WTC11 (cell line): ENCODE results near the gene CRACR2B. TPM values are rescaled to one million over a fixed set of nuclear protein-coding genes. Genes with fewer than 3 reads are reported as not detected.

Experiments used
- ATAC-seq: fragments of 200-7000 bp; cut with Tn5 transposase; 2 replicates; pipeline ENCODE4 v1.10.0; 2021; ENCODE audit warnings: mild to moderate bottlenecking, moderate library complexity
- CTCF ChIA-PET: fragments of 300-600 bp; sonication (Branson Sonifier 250); formaldehyde crosslinking; loops from one replicate; lab custom pipeline; 2021; ENCODE audit warnings: antibody characterized with exemption; lab: Charles Lee
- POLR2A ChIA-PET: fragments of 350-600 bp; sonication (Branson Sonifier 250); formaldehyde crosslinking; loops from one replicate; lab custom pipeline; 2021; ENCODE audit warnings: antibody characterized with exemption; lab: Charles Lee
- DNase-seq: peaks from one replicate; pipeline ENCODE4 v3.0.0; 2021; ENCODE audit warnings: low spot score
- H3K27ac Mint-ChIP-seq: 2 replicates; pipeline ENCODE4 v1.8.0; 2021; ENCODE audit warnings: mixed read lengths
- H3K27me3 Mint-ChIP-seq: 2 replicates; pipeline ENCODE4 v1.8.0; 2021; ENCODE audit warnings: low read depth, mild to moderate bottlenecking, moderate library complexity, mixed read lengths
- H3K36me3 Mint-ChIP-seq: 2 replicates; pipeline ENCODE4 v1.8.0; 2021; ENCODE audit warnings: mixed read lengths
- H3K4me1 Mint-ChIP-seq: 2 replicates; pipeline ENCODE4 v1.8.0; 2022; ENCODE audit warnings: mixed read lengths
- H3K4me3 Mint-ChIP-seq: 2 replicates; pipeline ENCODE4 v1.8.0; 2021; ENCODE audit warnings: mild to moderate bottlenecking, moderate library complexity, mixed read lengths
- H3K9me3 Mint-ChIP-seq: 2 replicates; pipeline ENCODE4 v1.8.0; 2021; ENCODE audit warnings: mixed read lengths
- ATF1 ChIP-seq: sonication (generic); formaldehyde crosslinking; IDR thresholded peaks from 2 replicates; pipeline ENCODE4 v1.8.1; 2023; ENCODE audit warnings: mild to moderate bottlenecking, moderate library complexity, missing genetic modification reagents
- E2F4 ChIP-seq: sonication (generic); formaldehyde crosslinking; IDR thresholded peaks from 2 replicates; pipeline ENCODE4 v1.8.1; 2022; ENCODE audit warnings: low read depth, mild to moderate bottlenecking, moderate library complexity, missing genetic modification reagents, borderline replicate concordance
- EMX1 ChIP-seq: fragments of 250-450 bp; sonication (Bioruptor Pico); IDR thresholded peaks from 2 replicates; pipeline ENCODE4 v1.8.0; 2021; ENCODE audit warnings: mild to moderate bottlenecking
- HMGA2 ChIP-seq: fragments of 250-450 bp; sonication (Bioruptor Pico); IDR thresholded peaks from 2 replicates; pipeline ENCODE4 v1.4.0; 2021; ENCODE audit warnings: mild to moderate bottlenecking, moderate library complexity
- JAZF1 ChIP-seq: fragments of 250-450 bp; sonication (Bioruptor Pico); IDR thresholded peaks from 2 replicates; pipeline ENCODE4 v1.9.0; 2021; ENCODE audit warnings: moderate library complexity, mild to moderate bottlenecking, inconsistent platforms
- MXD4 ChIP-seq: fragments of 250-450 bp; sonication (Bioruptor Pico); IDR thresholded peaks from 2 replicates; pipeline ENCODE4 v1.8.0; 2021; ENCODE audit warnings: mild to moderate bottlenecking, moderate library complexity, borderline replicate concordance
- MYBL2 ChIP-seq: sonication (generic); formaldehyde crosslinking; IDR thresholded peaks from 2 replicates; pipeline ENCODE4 v1.8.1; 2023; ENCODE audit warnings: mild to moderate bottlenecking, moderate library complexity, missing genetic modification reagents
- NFE2L1 ChIP-seq: sonication (generic); formaldehyde crosslinking; IDR thresholded peaks from 2 replicates; pipeline ENCODE4 v1.8.1; 2023; ENCODE audit warnings: missing genetic modification reagents
- PREB ChIP-seq: sonication (generic); formaldehyde crosslinking; IDR thresholded peaks from 2 replicates; pipeline ENCODE4 v1.8.1; 2022; ENCODE audit warnings: mild to moderate bottlenecking, missing genetic modification reagents, moderate library complexity, borderline replicate concordance
- PRRX2 ChIP-seq: fragments of 250-450 bp; sonication (Bioruptor Pico); IDR thresholded peaks from 2 replicates; pipeline ENCODE4 v1.8.0; 2021; ENCODE audit warnings: mild to moderate bottlenecking
- RELA ChIP-seq: sonication (generic); formaldehyde crosslinking; IDR thresholded peaks from 2 replicates; pipeline ENCODE4 v1.8.1; 2022; ENCODE audit warnings: missing genetic modification reagents, mild to moderate bottlenecking, borderline replicate concordance
- RORB ChIP-seq: fragments of 250-450 bp; sonication (Bioruptor Pico); IDR thresholded peaks from 2 replicates; pipeline ENCODE4 v1.9.0; 2021; ENCODE audit warnings: mild to moderate bottlenecking
- SOX15 ChIP-seq: fragments of 250-450 bp; sonication (Bioruptor Pico); IDR thresholded peaks from 2 replicates; pipeline ENCODE4 v1.9.0; 2021; ENCODE audit warnings: mild to moderate bottlenecking
- TCF7 ChIP-seq: sonication (generic); formaldehyde crosslinking; IDR thresholded peaks from 2 replicates; pipeline ENCODE4 v1.8.0; 2022; ENCODE audit warnings: mild to moderate bottlenecking, low read depth, missing genetic modification reagents, moderate library complexity
- TEAD1 ChIP-seq: sonication (generic); formaldehyde crosslinking; IDR thresholded peaks from 2 replicates; pipeline ENCODE4 v1.8.0; 2022; ENCODE audit warnings: mild to moderate bottlenecking, missing genetic modification reagents
- ZNF121 ChIP-seq: sonication (generic); formaldehyde crosslinking; IDR thresholded peaks from 2 replicates; pipeline ENCODE4 v1.8.0; 2023; ENCODE audit warnings: missing genetic modification reagents
- ZNF232 ChIP-seq: sonication (generic); formaldehyde crosslinking; IDR thresholded peaks from 2 replicates; pipeline ENCODE4 v1.8.0; 2022; ENCODE audit warnings: mild to moderate bottlenecking, missing genetic modification reagents
- ZNF263 ChIP-seq: sonication (generic); formaldehyde crosslinking; IDR thresholded peaks from 2 replicates; pipeline ENCODE4 v1.8.1; 2022; ENCODE audit warnings: low read depth, mild to moderate bottlenecking, moderate library complexity, missing genetic modification reagents
- ZNF396 ChIP-seq: fragments of 250-450 bp; sonication (Bioruptor Pico); IDR thresholded peaks from 2 replicates; pipeline ENCODE4 v1.8.0; 2021; ENCODE audit warnings: mild to moderate bottlenecking, moderate library complexity, borderline replicate concordance
- ZNF416 ChIP-seq: fragments of 250-450 bp; sonication (Bioruptor Pico); IDR thresholded peaks from 2 replicates; pipeline ENCODE4 v1.9.0; 2021; ENCODE audit warnings: mild to moderate bottlenecking, inconsistent platforms
- ZNF671 ChIP-seq: fragments of 250-450 bp; sonication (Bioruptor Pico); IDR thresholded peaks from 2 replicates; pipeline ENCODE4 v1.8.0; 2021; ENCODE audit warnings: mild to moderate bottlenecking
- ZSCAN18 ChIP-seq: fragments of 250-450 bp; sonication (Bioruptor Pico); IDR thresholded peaks from 2 replicates; pipeline ENCODE4 v2.1.2; 2022; ENCODE audit warnings: mild to moderate bottlenecking, moderate library complexity
- total RNA-seq: library from RNA; stranded (reverse); gene quantifications from 3 replicates; pipeline ENCODE4 v1.2.3, GENCODE V29; 2021
- TF ChIP-seq, protein P1 (sequence below): sonication (generic); formaldehyde crosslinking; IDR thresholded peaks from 2 replicates; pipeline ENCODE4 v1.8.1; 2023; ENCODE audit warnings: mild to moderate bottlenecking, missing genetic modification reagents, moderate library complexity
- TF ChIP-seq, protein P2 (sequence below): fragments of 250-450 bp; sonication (Bioruptor Pico); IDR thresholded peaks from 2 replicates; pipeline ENCODE4 v1.9.0; 2021; ENCODE audit warnings: mild to moderate bottlenecking
- TF ChIP-seq, protein P3 (sequence below): sonication (generic); formaldehyde crosslinking; IDR thresholded peaks from 2 replicates; pipeline ENCODE4 v1.8.1; 2022; ENCODE audit warnings: mild to moderate bottlenecking, moderate library complexity, missing genetic modification reagents
- TF ChIP-seq, protein P4 (sequence below): sonication (generic); formaldehyde crosslinking; IDR thresholded peaks from 2 replicates; pipeline ENCODE4 v1.8.0; 2023; ENCODE audit warnings: missing genetic modification reagents, mild to moderate bottlenecking, borderline replicate concordance

The CRACR2B gene
- total RNA-seq, 1 experiment from 2014 or later: 46.5 TPM

- Mint-ChIP-seq H3K4me1 (peaks cover 39% of the 10 kb centered on the region), H3K9me3 (no peaks in the 10 kb centered on the region), H3K36me3 (peaks cover 12% of the 10 kb centered on the region), H3K4me3 (peak overlapping the region; percentile 43), H3K27ac (no peak overlapping the region), H3K27me3 (no peaks in the 10 kb centered on the region)
- ATAC-seq (no peak), DNase-seq (peak; percentile 11)
- ChIA-PET POLR2A (no interaction called here), CTCF (interaction anchor here (0.8 to 1.0 kb wide), 2 partner anchors 49 to 53 kb away, joined by 3 read pairs; partner anchors contain the start of gene CRACR2B)
- TF ChIP-seq NFE2L1 (CRISPR knock-in tag) (no peak), SOX15 (CRISPR knock-in tag) (no peak), TEAD1 (CRISPR knock-in tag) (no peak), ATF1 (CRISPR knock-in tag) (no peak), ZNF396 (CRISPR knock-in tag) (no peak), TCF7 (no peak), ZNF232 (CRISPR knock-in tag) (no peak), JAZF1 (CRISPR knock-in tag) (no peak), MXD4 (no peak), RORB (no peak), ZNF263 (no peak)
- TF ChIP-seq, protein P1, sequence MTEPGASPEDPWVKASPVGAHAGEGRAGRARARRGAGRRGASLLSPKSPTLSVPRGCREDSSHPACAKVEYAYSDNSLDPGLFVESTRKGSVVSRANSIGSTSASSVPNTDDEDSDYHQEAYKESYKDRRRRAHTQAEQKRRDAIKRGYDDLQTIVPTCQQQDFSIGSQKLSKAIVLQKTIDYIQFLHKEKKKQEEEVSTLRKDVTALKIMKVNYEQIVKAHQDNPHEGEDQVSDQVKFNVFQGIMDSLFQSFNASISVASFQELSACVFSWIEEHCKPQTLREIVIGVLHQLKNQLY: no peak
- TF ChIP-seq, protein P2, sequence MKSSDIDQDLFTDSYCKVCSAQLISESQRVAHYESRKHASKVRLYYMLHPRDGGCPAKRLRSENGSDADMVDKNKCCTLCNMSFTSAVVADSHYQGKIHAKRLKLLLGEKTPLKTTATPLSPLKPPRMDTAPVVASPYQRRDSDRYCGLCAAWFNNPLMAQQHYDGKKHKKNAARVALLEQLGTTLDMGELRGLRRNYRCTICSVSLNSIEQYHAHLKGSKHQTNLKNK (CRISPR knock-in tag): no peak
- TF ChIP-seq, protein P3, sequence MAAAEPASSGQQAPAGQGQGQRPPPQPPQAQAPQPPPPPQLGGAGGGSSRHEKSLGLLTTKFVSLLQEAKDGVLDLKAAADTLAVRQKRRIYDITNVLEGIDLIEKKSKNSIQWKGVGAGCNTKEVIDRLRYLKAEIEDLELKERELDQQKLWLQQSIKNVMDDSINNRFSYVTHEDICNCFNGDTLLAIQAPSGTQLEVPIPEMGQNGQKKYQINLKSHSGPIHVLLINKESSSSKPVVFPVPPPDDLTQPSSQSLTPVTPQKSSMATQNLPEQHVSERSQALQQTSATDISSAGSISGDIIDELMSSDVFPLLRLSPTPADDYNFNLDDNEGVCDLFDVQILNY: no peak
- TF ChIP-seq, protein P4, sequence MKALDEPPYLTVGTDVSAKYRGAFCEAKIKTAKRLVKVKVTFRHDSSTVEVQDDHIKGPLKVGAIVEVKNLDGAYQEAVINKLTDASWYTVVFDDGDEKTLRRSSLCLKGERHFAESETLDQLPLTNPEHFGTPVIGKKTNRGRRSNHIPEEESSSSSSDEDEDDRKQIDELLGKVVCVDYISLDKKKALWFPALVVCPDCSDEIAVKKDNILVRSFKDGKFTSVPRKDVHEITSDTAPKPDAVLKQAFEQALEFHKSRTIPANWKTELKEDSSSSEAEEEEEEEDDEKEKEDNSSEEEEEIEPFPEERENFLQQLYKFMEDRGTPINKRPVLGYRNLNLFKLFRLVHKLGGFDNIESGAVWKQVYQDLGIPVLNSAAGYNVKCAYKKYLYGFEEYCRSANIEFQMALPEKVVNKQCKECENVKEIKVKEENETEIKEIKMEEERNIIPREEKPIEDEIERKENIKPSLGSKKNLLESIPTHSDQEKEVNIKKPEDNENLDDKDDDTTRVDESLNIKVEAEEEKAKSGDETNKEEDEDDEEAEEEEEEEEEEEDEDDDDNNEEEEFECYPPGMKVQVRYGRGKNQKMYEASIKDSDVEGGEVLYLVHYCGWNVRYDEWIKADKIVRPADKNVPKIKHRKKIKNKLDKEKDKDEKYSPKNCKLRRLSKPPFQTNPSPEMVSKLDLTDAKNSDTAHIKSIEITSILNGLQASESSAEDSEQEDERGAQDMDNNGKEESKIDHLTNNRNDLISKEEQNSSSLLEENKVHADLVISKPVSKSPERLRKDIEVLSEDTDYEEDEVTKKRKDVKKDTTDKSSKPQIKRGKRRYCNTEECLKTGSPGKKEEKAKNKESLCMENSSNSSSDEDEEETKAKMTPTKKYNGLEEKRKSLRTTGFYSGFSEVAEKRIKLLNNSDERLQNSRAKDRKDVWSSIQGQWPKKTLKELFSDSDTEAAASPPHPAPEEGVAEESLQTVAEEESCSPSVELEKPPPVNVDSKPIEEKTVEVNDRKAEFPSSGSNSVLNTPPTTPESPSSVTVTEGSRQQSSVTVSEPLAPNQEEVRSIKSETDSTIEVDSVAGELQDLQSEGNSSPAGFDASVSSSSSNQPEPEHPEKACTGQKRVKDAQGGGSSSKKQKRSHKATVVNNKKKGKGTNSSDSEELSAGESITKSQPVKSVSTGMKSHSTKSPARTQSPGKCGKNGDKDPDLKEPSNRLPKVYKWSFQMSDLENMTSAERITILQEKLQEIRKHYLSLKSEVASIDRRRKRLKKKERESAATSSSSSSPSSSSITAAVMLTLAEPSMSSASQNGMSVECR (CRISPR knock-in tag): no peak
These were observed 48.5 kb upstream of the CRACR2B start for GRCh38 chr11:778976-779954.

DNA sequence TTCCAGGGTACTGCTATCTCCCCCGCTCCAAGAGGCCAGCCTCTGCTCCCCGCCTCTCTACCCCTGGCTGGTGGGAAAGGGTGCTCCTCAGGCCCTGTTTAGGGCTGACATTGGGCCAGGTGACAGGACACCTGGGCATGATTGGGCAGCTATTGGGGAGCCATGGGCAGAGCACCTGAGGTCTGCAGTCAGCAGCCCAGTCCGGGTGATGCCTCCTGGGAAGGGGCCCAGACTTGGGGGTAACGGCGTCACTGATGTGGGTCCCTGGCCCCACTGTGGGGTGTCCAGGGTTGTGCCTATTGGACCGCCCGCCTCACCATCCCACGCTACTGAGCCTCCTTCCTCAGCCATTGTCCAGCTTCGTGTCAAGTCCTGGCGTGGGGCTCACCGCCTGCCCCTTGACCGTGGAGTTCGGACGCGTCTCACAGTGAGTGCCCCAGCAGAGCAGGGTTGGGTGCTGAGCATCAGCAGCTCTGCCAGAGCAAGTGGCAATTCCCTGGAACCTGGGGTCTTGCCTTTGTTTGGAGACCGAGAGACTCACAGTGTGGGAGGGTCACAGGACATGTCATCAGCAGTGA, 47.7 kb upstream of the CRACR2B start:
- Mint-ChIP-seq H3K27me3 (no peaks in the 10 kb centered on the region), H3K9me3 (no peaks in the 10 kb centered on the region), H3K4me3 (no peak overlapping the region), H3K27ac (no peak overlapping the region), H3K4me1 (peaks cover 39% of the 10 kb centered on the region), H3K36me3 (peaks cover 12% of the 10 kb centered on the region)
- DNase-seq: no peak
- CTCF ChIA-PET: no interaction called here
- no peak for ATAC-seq
- POLR2A ChIA-PET: no interaction called here
- TF ChIP-seq ZNF416 (CRISPR knock-in tag) (no peak), RELA (CRISPR knock-in tag) (no peak), ZNF121 (CRISPR knock-in tag) (no peak), PREB (CRISPR knock-in tag) (no peak), PRRX2 (no peak), EMX1 (CRISPR knock-in tag) (no peak), E2F4 (CRISPR knock-in tag) (no peak), ZNF671 (CRISPR knock-in tag) (no peak), ATF1 (CRISPR knock-in tag) (no peak), MYBL2 (no peak), HMGA2 (no peak), ZSCAN18 (no peak)
